ENCODE data around the gene SYAP1.

The SYAP1 gene

DNA sequence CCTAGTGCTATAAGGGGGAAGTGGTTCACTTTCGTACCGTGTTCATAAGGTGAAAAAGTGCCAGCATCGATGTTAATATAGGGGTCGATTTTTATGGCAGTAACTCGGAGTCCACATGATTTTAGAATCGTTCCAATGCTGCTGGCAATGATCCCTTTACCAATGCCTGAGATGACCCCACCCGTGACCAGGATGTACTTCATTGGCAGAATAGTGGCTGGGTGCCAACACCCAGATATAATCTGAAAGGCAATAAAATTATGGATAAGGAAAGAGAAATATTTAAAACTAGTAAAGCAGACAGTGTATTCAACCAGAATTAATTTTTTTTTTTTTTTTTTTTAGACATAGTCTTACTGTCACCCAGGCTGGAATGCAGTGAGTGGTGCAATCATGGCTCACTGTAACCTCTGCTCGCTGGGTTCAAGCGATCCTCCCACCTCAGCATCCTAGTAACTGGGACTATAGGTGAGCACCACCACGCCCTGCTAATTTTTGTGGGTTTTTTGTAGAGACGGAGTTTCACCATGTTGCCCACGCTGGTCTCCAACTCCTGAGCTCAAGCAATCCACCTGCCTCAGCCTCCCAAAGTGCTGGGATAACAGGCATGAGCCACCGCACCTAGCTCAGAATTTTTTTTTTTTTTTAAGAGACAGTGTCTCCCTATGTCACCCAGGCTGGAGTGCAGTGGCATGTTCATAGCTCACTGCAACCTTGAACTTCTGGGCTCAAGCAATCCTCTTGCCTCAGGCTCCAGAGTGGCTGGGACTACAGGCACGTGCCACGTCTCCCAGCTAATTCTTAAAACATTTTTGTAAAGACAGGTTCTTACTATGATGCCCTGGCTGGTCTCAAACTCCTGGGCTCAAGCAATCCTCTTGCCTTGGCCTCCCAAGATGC lies 16.5 kb upstream of the SYAP1 start:
- Histone ChIP-seq H3K9me3 (ENCODE audit: insufficient read depth, low read length) (no peaks in the 10 kb centered on the region), H2AFZ (ENCODE audit: low read depth, low read length, severe bottlenecking) (no peak overlapping the region), H4K20me1 (ENCODE audit: low read depth, low read length) (no peaks in the 10 kb centered on the region), H3K36me3 (ENCODE audit: low read length) (no peaks in the 10 kb centered on the region), H3K9me2 (replicated peaks; ENCODE audit: insufficient read depth, low read length) (no peaks in the 10 kb centered on the region), H3K9ac (ENCODE audit: low read length) (no peak overlapping the region), H3K27ac (ENCODE audit: low read depth, low read length) (peak overlapping the region; percentile 98), H3K4me2 (ENCODE audit: low read depth, low read length, poor library complexity, severe bottlenecking) (no peak overlapping the region), H3K4me3 (ENCODE audit: insufficient read depth, low read length, poor library complexity, severe bottlenecking) (no peak overlapping the region), H3K27me3 (ENCODE audit: low read length) (no peaks in the 10 kb centered on the region), H3F3A (ENCODE audit: insufficient read depth) (peaks cover 21% of the 10 kb centered on the region), H3K79me2 (ENCODE audit: insufficient read depth, low read length) (no peaks in the 10 kb centered on the region)
- TF ChIP-seq, protein P1, sequence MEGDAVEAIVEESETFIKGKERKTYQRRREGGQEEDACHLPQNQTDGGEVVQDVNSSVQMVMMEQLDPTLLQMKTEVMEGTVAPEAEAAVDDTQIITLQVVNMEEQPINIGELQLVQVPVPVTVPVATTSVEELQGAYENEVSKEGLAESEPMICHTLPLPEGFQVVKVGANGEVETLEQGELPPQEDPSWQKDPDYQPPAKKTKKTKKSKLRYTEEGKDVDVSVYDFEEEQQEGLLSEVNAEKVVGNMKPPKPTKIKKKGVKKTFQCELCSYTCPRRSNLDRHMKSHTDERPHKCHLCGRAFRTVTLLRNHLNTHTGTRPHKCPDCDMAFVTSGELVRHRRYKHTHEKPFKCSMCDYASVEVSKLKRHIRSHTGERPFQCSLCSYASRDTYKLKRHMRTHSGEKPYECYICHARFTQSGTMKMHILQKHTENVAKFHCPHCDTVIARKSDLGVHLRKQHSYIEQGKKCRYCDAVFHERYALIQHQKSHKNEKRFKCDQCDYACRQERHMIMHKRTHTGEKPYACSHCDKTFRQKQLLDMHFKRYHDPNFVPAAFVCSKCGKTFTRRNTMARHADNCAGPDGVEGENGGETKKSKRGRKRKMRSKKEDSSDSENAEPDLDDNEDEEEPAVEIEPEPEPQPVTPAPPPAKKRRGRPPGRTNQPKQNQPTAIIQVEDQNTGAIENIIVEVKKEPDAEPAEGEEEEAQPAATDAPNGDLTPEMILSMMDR (IDR thresholded peaks at IDR 0.05; ENCODE audit: insufficient read depth, low read length, poor library complexity, severe bottlenecking), result no peak
- TF ChIP-seq EZH2phosphoT487 (conservative IDR thresholded peaks at IDR 0.05; ENCODE audit: low read length), result no peak

- Histone ChIP-seq H3K9me3 (ENCODE audit: insufficient read depth, low read length) (no peaks in the 10 kb centered on the region), H3K9ac (ENCODE audit: low read length) (peak overlapping the region; percentile 18; the same call in 1 of the 2 replicates), H3K4me3 (ENCODE audit: insufficient read depth, low read length, poor library complexity, severe bottlenecking) (no peak overlapping the region), H3F3A (ENCODE audit: insufficient read depth) (peaks cover 33% of the 10 kb centered on the region), H3K27me3 (ENCODE audit: low read length) (no peaks in the 10 kb centered on the region), H3K9me2 (replicated peaks; ENCODE audit: insufficient read depth, low read length) (no peaks in the 10 kb centered on the region), H2AFZ (ENCODE audit: low read depth, low read length, severe bottlenecking) (no peak overlapping the region), H3K4me2 (ENCODE audit: low read depth, low read length, poor library complexity, severe bottlenecking) (peak overlapping the region; percentile 55), H3K27ac (ENCODE audit: low read depth, low read length) (peak overlapping the region; percentile 98), H3K36me3 (ENCODE audit: low read length) (no peaks in the 10 kb centered on the region), H3K79me2 (ENCODE audit: insufficient read depth, low read length) (peaks cover 9% of the 10 kb centered on the region; the same call in 1 of the 2 replicates), H4K20me1 (ENCODE audit: low read depth, low read length) (no peaks in the 10 kb centered on the region)
- no peak for TF ChIP-seq EZH2phosphoT487 (conservative IDR thresholded peaks at IDR 0.05; ENCODE audit: low read length)
- TF ChIP-seq, protein P1 (IDR thresholded peaks at IDR 0.05; ENCODE audit: insufficient read depth, low read length, poor library complexity, severe bottlenecking), result no peak
Measured at GRCh38 chrX:16705370-16705769, 14.0 kb upstream of the SYAP1 start.

DNA sequence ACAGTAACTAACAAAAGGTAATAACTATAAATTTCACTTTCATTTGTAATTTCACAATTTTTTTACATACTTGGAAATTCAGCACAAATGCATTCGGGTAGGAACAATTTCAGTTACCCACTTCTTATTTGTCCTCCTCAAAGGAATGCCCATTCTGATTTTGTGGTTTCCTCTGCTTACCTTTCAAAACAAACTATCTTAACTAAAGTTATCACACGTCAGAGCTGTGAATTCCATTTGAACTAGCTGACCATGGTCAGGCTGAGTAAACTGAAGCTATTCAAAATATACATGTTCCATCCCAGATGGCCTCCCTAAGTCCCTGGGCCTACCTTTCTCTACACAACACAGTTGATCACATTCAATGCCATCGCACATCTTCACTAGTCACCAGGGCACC lies 11.4 kb upstream of the SYAP1 start:
- H3K4me2 ChIP-seq (ENCODE audit: low read depth, low read length, poor library complexity, severe bottlenecking), result peak overlapping the region; percentile 17
- no peaks in the 10 kb centered on the region for H4K20me1 ChIP-seq (ENCODE audit: low read depth, low read length)
- H3K79me2 ChIP-seq (ENCODE audit: insufficient read depth, low read length), result peaks cover 23% of the 10 kb centered on the region; the same call in 1 of the 2 replicates
- no peaks in the 10 kb centered on the region for H3K36me3 ChIP-seq (ENCODE audit: low read length)
- H3K4me3 ChIP-seq (ENCODE audit: insufficient read depth, low read length, poor library complexity, severe bottlenecking), result no peak overlapping the region
- H3K27ac ChIP-seq (ENCODE audit: low read depth, low read length), result peak overlapping the region; percentile 68
- TF ChIP-seq, protein P1 (IDR thresholded peaks at IDR 0.05; ENCODE audit: insufficient read depth, low read length, poor library complexity, severe bottlenecking), result no peak
- no peak for TF ChIP-seq EZH2phosphoT487 (conservative IDR thresholded peaks at IDR 0.05; ENCODE audit: low read length)
- peaks cover 41% of the 10 kb centered on the region for H3F3A ChIP-seq (ENCODE audit: insufficient read depth)
- no peaks in the 10 kb centered on the region for H3K27me3 ChIP-seq (ENCODE audit: low read length)
- H3K9me2 ChIP-seq (replicated peaks; ENCODE audit: insufficient read depth, low read length), result no peaks in the 10 kb centered on the region
- H3K9me3 ChIP-seq (ENCODE audit: insufficient read depth, low read length), result no peaks in the 10 kb centered on the region
- no peak overlapping the region for H3K9ac ChIP-seq (ENCODE audit: low read length)
- H2AFZ ChIP-seq (ENCODE audit: low read depth, low read length, severe bottlenecking), result no peak overlapping the region

Measured in SU-DHL-6 (cell line).